GM19463 (cell line): ENCODE measurements around the gene ABHD10.

Experiments
- ATAC-seq: cut with Tn5 transposase; IDR thresholded peaks from one replicate; pipeline ENCODE4 v1.9.1; 2021; ENCODE audit warnings: mild to moderate bottlenecking, moderate library complexity; ENCODE audit not compliant: unreplicated experiment

The ABHD10 gene

DNA sequence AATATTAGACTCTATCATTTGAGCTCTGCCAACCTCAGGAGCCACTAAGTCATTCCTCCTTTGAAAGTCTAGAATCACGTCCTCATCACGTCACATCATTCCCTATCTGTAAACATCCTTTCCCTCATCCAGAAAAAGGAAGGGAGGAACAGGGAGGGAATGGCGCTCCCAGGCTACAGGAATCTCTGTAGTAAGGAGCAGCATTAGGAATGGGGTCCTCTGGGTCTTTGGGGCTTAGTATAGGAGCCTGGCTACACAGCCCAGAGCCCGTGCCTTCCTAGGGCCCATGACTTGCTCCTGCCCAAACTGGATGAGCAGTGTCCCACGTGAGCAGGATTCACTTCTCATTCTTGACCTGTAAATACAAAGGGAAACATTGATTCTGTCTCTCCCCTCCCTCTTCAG is 21.5 kb downstream of the ABHD10 start:
- ATAC-seq, result no peak

DNA sequence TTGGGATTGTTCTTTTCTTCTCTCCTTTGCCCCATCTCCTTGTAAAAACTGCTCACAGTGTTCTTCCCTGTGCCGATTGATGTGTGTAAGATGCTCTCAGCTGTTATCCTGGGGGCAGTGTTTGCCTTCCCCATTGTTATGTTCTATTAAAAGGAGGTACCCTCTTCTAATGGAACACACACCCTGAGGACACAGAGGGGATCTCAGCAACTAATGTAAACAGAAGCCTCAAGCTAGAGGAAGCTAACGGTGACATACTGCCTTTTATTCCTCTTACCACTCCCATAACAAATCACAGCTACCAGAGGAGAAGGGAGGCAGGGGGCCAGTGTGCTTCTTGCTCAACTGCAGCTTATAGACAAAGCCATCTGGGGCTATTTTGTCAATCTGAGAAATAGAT is 22.1 kb downstream of the ABHD10 start:
- no peak for ATAC-seq

DNA sequence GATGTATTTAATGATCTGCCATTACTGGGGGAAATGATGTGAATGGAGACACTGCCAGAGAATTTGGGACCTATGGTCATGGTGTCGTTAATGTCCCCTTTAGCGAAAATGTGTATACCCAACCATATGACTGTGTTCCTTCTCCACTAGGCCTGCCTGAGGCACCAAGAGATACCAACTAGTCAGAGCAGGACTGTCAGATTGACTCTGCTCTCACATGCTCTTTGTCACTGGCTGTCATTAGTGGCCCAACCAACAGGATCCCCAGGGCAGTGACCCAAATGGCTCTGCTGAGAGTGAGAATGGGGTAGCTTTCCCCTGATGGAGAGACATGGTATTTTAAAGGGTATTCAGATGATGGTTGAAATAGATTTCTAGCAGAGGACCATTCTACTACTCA is 22.7 kb downstream of the ABHD10 start:
- ATAC-seq, result no peak

DNA sequence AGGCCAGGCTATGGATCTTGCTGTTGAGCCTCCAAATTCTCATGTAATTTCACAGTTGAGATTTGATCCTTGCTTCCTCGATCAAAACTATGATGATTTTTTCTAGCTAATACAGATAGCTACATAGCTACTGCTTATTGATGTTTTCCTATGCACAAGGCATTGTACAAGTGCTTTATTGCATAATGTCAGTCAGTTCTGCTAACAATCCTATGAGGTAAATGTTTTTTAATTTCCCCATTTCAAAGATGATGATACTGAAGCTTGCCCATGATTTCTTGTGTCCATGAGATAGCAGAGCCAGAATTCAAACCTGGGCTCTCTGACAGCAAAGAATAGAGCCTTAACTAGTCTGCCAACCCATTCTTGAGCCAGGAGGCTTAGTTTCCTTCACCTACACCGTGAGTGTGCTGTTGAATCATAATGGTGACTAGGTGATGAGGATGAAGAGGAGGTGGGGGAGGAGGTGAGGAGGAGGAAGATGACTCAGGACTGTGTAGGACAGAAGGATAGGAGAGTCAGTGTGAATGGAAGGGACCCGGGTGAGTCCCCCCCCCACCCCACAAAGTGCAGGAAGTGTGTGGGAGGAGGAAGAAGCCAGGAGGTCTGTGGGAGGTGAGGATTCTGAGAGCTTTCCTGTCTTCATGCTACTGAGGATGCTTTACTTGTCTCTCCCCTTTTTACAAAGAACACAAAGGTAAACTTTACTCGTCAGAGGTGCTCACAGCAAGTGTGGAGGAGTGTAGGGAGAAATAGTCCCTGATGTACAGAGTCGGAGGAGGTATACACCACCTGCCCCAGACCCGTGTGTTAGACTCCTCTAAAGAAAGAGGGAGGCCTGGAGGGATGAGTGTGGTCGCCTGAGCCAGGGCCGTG is 23.5 kb downstream of the ABHD10 start:
- ATAC-seq, result no peak

DNA sequence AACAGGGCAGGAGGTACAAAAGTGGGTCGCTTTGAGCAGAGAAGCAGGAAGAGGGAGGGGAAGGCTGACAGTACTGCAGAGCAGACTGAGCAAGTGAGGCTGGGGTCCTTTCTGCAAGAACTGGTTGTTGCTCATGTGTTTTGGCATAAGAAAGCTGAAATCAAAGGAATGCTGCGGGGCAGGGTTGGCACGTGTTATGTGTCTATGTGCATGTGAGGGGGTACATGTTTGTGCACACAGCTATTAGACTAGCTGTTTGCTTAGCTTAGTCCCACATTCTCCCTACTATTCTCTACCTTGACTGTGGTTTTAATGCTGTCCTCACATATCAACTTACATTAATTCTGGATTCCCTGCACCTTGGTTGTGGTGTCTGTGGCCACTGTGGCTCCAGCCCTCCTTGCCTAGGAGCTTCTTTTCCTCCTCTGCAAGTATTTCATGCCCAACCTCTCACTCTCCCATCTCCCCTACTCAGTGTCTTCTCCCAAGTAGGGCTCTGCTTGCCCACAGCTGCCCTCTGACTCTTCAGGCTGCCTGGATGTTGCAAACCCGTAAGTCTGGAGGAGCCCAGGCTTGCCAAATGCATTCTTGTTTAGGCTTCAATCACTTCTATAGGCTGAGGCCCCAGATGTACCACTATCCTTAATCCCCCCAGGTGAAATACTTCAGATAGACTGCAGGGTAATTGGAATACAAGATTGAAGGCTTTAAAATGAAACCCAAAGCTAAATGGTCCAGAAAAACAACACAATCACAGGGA is 24.7 kb downstream of the ABHD10 start:
- ATAC-seq, result no peak

GRCh38 chr3:112004187-112004586 is 25.4 kb downstream of the ABHD10 start:
- ATAC-seq, result no peak

DNA sequence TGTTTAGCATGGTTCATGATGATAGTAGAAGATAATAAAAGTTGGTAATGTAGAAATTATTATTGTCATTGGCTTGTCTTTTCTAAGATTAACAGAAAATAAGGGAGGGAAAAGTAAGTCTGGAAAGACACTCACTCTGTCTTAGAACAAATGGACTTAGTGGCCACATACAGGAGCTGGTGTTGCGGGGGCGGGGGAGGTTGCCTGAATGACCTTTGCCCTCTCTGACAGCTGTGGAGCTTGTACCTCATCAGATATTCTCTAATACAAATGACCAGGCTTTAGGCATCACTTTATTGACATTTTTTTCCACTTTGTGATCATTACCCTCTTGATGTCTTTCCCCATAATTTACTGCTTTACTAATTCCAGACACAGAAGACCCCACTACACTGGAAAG is 25.8 kb downstream of the ABHD10 start:
- no peak for ATAC-seq

DNA sequence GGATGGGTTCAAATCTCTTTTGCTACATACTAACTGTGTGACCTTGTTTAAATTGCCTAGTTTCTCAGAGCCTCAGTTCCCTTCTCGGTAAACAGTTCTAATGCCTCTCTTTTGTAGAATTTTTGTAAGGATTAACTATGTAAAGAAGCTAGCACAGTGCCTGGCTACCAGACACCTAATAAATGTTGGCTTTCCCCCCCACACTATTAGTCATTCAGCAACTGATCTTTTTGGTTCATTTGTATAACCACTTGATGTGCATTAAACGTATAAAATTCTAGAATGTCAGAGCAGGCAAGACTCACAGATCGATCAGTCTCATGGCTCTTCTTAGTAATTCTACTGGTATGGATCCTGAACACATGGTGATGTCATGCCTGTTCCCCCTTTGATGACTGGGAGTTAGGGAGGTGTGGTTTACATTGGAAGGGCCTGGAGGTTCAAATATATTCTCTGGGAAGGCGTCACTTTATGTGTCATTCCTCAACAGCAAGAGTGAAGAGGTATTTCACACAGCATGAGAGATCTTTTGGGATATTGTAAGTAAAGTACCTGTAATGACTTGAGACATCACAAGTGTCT is 26.4 kb downstream of the ABHD10 start:
- peak; percentile 64 for ATAC-seq

- ATAC-seq, result no peak
These were observed 28.8 kb downstream of the ABHD10 start for GRCh38 chr3:112007633-112008032.

- ATAC-seq, result no peak
These were observed 30.8 kb downstream of the ABHD10 start for GRCh38 chr3:112009670-112010069.

- no peak for ATAC-seq
These were observed 31.8 kb downstream of the ABHD10 start for GRCh38 chr3:112010636-112011035.

- no peak for ATAC-seq
These were observed 32.6 kb downstream of the ABHD10 start for GRCh38 chr3:112011376-112011940.

- ATAC-seq, result no peak
These were observed 33.6 kb downstream of the ABHD10 start for GRCh38 chr3:112012205-112012992.

GRCh38 chr3:112013058-112013783 is 34.4 kb downstream of the ABHD10 start:
- peak; percentile 92 for ATAC-seq

DNA sequence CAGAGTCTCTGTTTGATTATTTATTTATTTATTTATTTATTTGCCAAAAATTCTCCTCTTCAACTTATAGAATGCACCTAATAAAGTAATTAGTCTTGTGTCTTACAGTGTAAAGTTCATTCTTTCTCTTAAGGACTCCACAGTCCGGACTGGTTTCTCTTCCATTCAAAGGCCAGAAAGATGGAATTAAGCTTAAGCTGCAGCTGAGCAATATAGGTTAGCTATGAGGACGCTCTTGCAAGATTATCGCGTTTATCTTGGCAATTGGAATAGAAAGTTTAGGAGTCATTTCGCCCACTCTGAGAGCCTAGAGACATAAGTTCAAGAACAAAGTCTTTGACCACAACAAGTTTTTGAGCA is 34.9 kb downstream of the ABHD10 start:
- peak; percentile 28 for ATAC-seq

- no peak for ATAC-seq
These were observed 38.3 kb downstream of the ABHD10 start for GRCh38 chr3:112017091-112017490.

DNA sequence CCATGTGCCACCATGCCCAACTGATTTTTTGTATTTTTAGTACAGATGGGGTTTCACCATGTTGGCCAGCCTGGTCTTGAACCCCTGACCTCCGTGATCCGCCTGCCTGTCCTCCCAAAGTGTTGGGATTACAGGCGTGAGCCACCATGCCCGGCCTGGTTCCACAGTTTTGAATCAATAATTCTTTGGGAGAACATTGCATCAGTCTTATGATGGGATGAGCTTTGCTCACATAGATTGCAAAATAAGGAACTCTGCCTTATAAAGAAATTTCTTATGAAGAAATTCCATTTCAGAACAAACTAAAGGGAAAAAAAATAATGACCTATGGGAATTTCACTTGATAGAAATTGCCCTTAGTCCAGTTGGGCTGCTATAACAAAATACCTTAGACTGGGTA is 39.9 kb downstream of the ABHD10 start:
- ATAC-seq, result no peak

DNA sequence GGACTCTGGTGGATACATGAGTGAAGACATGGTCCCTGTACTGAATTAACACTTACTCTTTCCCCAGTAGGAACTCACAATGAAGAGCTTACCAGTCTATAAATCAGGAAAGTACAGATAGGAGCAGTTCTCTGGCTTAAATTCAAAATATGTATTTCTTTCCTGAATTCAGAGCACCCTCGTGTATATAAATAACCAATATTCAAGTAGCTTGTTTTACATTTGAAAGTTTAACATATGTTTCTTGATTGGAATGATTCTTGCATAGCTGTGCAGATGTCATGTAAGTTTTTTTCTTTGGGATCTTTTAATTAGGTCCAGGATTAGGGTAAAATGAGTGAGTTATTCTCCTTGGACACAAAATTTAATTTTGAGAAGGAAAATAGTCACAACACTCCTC is 40.9 kb downstream of the ABHD10 start:
- no peak for ATAC-seq

- no peak for ATAC-seq
These were observed 41.9 kb downstream of the ABHD10 start for GRCh38 chr3:112020674-112021085.

DNA sequence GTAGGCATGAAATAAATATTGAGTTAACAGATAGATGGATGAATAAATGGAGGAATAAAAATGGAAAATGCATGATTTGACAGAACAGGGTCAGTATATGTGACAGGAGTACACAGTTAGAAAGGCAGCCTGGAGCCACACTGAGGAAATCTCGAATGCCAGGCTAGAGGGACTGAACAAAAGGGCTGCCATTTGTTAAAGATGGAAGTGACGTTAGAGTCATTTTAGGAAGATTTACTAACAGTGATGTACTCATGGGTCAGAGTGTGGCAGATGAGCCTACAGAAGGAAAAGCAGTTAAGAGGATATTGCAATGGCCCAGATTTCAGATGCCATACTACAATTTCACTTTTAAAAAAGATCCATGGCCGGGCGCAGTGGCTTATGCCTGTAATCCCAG is 48.3 kb downstream of the ABHD10 start:
- ATAC-seq, result no peak
